Panc1 (cell line): ENCODE data around the gene AFM. TPM values are rescaled to one million over a fixed set of nuclear protein-coding genes. Genes with fewer than 3 reads are reported as not detected.

Experiments used
- ATAC-seq: fragments of 200-7000 bp; cut with Tn5 transposase; 2 replicates; pipeline ENCODE4 v1.9.1; 2020; ENCODE audit warnings: mild to moderate bottlenecking, moderate library complexity
- BruUV-seq: library from RNA; stranded (reverse); fragments of 400-500 nt; replicated peaks from 2 replicates; lab custom pipeline; 2021; lab: Mats Ljungman, UMichigan
- CTCF ChIA-PET: fragments of 300-600 bp; sonication (Branson Sonifier 250); formaldehyde crosslinking; loops from one replicate; lab custom pipeline; 2022; ENCODE audit warnings: antibody characterized with exemption; lab: Charles Lee
- POLR2A ChIA-PET: fragments of 300-600 bp; sonication (Branson Sonifier 250); formaldehyde crosslinking; loops from one replicate; lab custom pipeline; 2022; ENCODE audit warnings: antibody characterized with exemption; lab: Charles Lee
- DNase-seq: peaks from one replicate; pipeline ENCODE4 v3.0.0-alpha.2; 2010; ENCODE audit warnings: low read depth, low spot score
- H3K27ac ChIP-seq: 2 replicates; pipeline ENCODE4 v1.5.1; 2011; ENCODE audit warnings: mild to moderate bottlenecking, low read length, inconsistent platforms
- H3K27me3 ChIP-seq: fragments of 200-500 bp; sonication (Bioruptor generic); 2 replicates; pipeline ENCODE4 v1.6.0; 2014; ENCODE audit warnings: low read length, inconsistent platforms; ENCODE audit not compliant: control insufficient read depth, insufficient read depth
- H3K36me3 ChIP-seq: fragments of 200-500 bp; sonication (Bioruptor generic); 2 replicates; pipeline ENCODE4 v1.5.1; 2014; ENCODE audit warnings: inconsistent platforms, mild to moderate bottlenecking, low read length, moderate library complexity; ENCODE audit not compliant: control insufficient read depth, insufficient read depth
- H3K4me1 ChIP-seq: 2 replicates; pipeline ENCODE4 v1.5.1; 2011; ENCODE audit warnings: inconsistent platforms, mild to moderate bottlenecking, low read length, moderate library complexity; ENCODE audit not compliant: control insufficient read depth, insufficient read depth
- H3K4me3 ChIP-seq, 2 experiments: 2 replicates each; pipeline ENCODE4 v1.5.1; 2011 to 2012; ENCODE audit warnings: low read depth in 2 of 2, low read length in 2 of 2, mild to moderate bottlenecking in 2 of 2, inconsistent platforms in 1 of 2, moderate library complexity in 1 of 2
- H3K9me3 ChIP-seq: fragments of 200-500 bp; sonication (Bioruptor generic); 2 replicates; pipeline ENCODE4 v1.5.1; 2014; ENCODE audit warnings: low read depth, mild to moderate bottlenecking, inconsistent platforms, low read length, moderate library complexity; ENCODE audit not compliant: control insufficient read depth, insufficient read depth
- POLR2AphosphoS5 ChIP-seq: IDR thresholded peaks from 2 replicates; pipeline ENCODE4 v1.6.1; 2012; ENCODE audit warnings: mild to moderate bottlenecking, low read depth, low read length, moderate library complexity
- SIN3A ChIP-seq: IDR thresholded peaks from 2 replicates; pipeline ENCODE4 v1.6.1; 2012; ENCODE audit warnings: low read depth, mild to moderate bottlenecking, low read length, moderate library complexity, borderline replicate concordance; ENCODE audit not compliant: insufficient read depth
- TCF7L2 ChIP-seq: IDR thresholded peaks from 2 replicates; pipeline ENCODE4 v1.6.1; 2011; ENCODE audit warnings: mild to moderate bottlenecking, low read depth, low read length, inconsistent platforms
- in situ Hi-C: cut with HindIII; loops from 2 replicates; pipeline ENCODE4 v1.10.0; 2016; ENCODE audit warnings: low sequenced_read_pairs, low pct_unique_long_range_greater_than_20kb
- intact Hi-C: fragments of 100-400 bp; cut with micrococcal nuclease; formaldehyde crosslinking; loops from one replicate; pipeline ENCODE4 v1.10.0; 2022; ENCODE audit not compliant: unreplicated experiment
- total RNA-seq: library from RNA; stranded (reverse); gene quantifications from one replicate; pipeline ENCODE4 v1.2.1, GENCODE V29; 2021; ENCODE audit not compliant: unreplicated experiment
- TF ChIP-seq, protein P1 (sequence below), 2 experiments: IDR thresholded peaks; 2 replicates each; pipeline ENCODE4 v1.6.1; 2011 to 2012; ENCODE audit warnings: low read depth in 2 of 2, control low read depth in 1 of 2, low read length in 1 of 2, mild to moderate bottlenecking in 1 of 2, moderate library complexity in 1 of 2; ENCODE audit not compliant: insufficient read depth in 1 of 2
- TF ChIP-seq, protein P2 (sequence below): fragments of 450-650 bp; IDR thresholded peaks from 2 replicates; pipeline ENCODE4 v1.5.1; 2017; ENCODE audit warnings: mild to moderate bottlenecking

The AFM gene
- total RNA-seq, 1 experiment from 2014 or later, result not detected

DNA sequence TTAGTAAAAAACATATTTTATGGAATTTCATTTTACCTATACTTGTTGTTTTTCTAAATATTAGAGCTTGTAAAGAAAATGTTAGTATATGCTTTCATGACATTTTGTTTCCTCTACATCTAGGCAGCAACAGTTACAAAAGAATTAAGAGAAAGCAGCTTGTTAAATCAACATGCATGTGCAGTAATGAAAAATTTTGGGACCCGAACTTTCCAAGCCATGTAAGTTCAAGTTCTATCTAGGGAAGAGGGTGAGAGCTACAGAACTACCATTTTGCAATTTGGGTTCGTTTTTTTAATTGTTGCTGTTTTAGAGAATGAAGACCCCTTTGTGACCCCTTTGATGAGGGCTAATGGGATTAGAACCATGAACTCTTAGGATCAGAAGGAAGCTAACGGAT, 38.3 kb upstream of the AFM start:
- in situ Hi-C loops (no loop called here), intact Hi-C loops (loop anchor here (10.0 kb wide), 1 partner anchor 128 kb away; no protein-coding TSS in a partner anchor)
- Histone ChIP-seq H3K4me1 (no peaks in the 10 kb centered on the region), H3K36me3 (no peaks in the 10 kb centered on the region), H3K27me3 (peaks cover 3% of the 10 kb centered on the region), H3K4me3 (no peak overlapping the region), H3K9me3 (no peaks in the 10 kb centered on the region), H3K27ac (no peak overlapping the region)
- CTCF ChIA-PET, result no interaction called here
- TF ChIP-seq POLR2AphosphoS5 (no peak), TCF7L2 (no peak), SIN3A (no peak)
- TF ChIP-seq, protein P1, sequence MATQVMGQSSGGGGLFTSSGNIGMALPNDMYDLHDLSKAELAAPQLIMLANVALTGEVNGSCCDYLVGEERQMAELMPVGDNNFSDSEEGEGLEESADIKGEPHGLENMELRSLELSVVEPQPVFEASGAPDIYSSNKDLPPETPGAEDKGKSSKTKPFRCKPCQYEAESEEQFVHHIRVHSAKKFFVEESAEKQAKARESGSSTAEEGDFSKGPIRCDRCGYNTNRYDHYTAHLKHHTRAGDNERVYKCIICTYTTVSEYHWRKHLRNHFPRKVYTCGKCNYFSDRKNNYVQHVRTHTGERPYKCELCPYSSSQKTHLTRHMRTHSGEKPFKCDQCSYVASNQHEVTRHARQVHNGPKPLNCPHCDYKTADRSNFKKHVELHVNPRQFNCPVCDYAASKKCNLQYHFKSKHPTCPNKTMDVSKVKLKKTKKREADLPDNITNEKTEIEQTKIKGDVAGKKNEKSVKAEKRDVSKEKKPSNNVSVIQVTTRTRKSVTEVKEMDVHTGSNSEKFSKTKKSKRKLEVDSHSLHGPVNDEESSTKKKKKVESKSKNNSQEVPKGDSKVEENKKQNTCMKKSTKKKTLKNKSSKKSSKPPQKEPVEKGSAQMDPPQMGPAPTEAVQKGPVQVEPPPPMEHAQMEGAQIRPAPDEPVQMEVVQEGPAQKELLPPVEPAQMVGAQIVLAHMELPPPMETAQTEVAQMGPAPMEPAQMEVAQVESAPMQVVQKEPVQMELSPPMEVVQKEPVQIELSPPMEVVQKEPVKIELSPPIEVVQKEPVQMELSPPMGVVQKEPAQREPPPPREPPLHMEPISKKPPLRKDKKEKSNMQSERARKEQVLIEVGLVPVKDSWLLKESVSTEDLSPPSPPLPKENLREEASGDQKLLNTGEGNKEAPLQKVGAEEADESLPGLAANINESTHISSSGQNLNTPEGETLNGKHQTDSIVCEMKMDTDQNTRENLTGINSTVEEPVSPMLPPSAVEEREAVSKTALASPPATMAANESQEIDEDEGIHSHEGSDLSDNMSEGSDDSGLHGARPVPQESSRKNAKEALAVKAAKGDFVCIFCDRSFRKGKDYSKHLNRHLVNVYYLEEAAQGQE (IDR thresholded peaks at IDR 0.05; ENCODE audit: insufficient read depth in 1 of 2, low read depth in 2 of 2, low read length in 1 of 2), result no peak
- TF ChIP-seq, protein P2, sequence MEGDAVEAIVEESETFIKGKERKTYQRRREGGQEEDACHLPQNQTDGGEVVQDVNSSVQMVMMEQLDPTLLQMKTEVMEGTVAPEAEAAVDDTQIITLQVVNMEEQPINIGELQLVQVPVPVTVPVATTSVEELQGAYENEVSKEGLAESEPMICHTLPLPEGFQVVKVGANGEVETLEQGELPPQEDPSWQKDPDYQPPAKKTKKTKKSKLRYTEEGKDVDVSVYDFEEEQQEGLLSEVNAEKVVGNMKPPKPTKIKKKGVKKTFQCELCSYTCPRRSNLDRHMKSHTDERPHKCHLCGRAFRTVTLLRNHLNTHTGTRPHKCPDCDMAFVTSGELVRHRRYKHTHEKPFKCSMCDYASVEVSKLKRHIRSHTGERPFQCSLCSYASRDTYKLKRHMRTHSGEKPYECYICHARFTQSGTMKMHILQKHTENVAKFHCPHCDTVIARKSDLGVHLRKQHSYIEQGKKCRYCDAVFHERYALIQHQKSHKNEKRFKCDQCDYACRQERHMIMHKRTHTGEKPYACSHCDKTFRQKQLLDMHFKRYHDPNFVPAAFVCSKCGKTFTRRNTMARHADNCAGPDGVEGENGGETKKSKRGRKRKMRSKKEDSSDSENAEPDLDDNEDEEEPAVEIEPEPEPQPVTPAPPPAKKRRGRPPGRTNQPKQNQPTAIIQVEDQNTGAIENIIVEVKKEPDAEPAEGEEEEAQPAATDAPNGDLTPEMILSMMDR, result no peak
- BruUV-seq, result no TSS peak
- POLR2A ChIA-PET, result no interaction called here
- no peak for DNase-seq
- ATAC-seq, result no peak

DNA sequence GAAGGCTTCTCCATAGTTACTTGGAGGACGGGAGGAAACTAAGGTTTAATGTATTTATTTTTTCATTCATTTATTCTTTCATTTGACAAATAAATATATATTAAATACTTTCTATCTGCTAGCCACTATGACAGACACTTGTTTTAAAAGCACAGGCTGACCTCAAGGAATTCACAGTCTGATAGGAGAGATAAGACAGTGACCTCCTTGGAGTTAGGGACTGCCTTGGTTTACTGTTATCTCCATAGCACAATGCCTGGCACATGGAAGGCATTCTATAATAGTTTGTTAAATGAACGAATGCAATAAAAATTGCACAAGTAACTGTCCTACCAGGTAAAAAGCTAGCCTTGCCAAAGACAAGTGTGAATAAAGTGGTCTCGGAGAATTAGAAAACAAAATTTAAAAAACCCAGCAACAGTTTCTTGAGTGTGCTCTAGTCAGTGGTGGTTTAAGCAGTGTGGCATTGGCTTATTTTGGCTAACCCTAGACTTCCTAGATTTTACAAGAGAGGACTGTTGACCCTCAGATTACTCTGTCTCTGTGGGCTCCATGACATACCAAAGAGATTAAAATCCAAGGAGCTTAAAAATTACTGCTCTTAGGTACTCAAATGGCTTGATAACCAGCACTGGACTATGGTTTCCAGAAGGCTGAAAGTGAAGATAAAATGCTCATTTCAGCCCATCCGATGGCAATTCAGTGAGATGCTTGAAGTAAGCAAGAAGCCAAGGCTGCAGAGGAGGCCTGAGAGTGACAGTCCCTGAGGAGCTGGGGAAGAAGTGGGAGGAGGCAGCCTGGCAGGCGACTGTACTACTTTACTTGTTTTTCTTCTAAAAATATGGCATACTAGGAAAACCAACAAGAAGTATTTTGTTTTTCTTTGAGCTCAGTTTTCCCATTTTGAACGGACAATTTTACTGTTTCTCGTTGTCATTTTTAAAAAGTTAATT, 35.9 kb upstream of the AFM start:
- H3K9me3 ChIP-seq, result no peaks in the 10 kb centered on the region
- H3K27ac ChIP-seq, result no peak overlapping the region
- in situ Hi-C loops, result no loop called here
- ChIA-PET CTCF (interaction anchor here (0.6 to 1.5 kb wide), 3 partner anchors 104 to 476 kb away, joined by 3 to 9 read pairs (median 6); no protein-coding TSS in a partner anchor), POLR2A (no interaction called here)
- no peaks in the 10 kb centered on the region for H3K36me3 ChIP-seq
- H3K27me3 ChIP-seq, result peaks cover 5% of the 10 kb centered on the region
- no TSS peak for BruUV-seq
- no peak for DNase-seq
- no peak for ATAC-seq
- TF ChIP-seq, protein P2, result no peak
- no peak for TF ChIP-seq POLR2AphosphoS5
- TF ChIP-seq, protein P1 (IDR thresholded peaks at IDR 0.05; ENCODE audit: insufficient read depth in 1 of 2, low read depth in 2 of 2, low read length in 1 of 2), result no peak
- no peak for TF ChIP-seq SIN3A
- no peak for TF ChIP-seq TCF7L2
- intact Hi-C loops, result loop anchor here (1.0 to 10.0 kb wide), 2 partner anchors 104 to 131 kb away; no protein-coding TSS in a partner anchor
- H3K4me3 ChIP-seq, result no peak overlapping the region
- H3K4me1 ChIP-seq, result no peaks in the 10 kb centered on the region
